H1 (cell line): ENCODE data around the gene CHD6. TPM values are rescaled to one million over a fixed set of nuclear protein-coding genes. Genes with fewer than 3 reads are reported as not detected.

Source experiments
- CTCF ChIA-PET: fragments of 300-600 bp; sonication (Branson Sonifier 250); formaldehyde crosslinking; loops from one replicate; lab custom pipeline; 2021; ENCODE audit not compliant: partially characterized antibody; lab: Charles Lee
- POLR2A ChIA-PET: fragments of 300-600 bp; sonication (Branson Sonifier 250); formaldehyde crosslinking; loops from one replicate; lab custom pipeline; 2021; ENCODE audit warnings: inconsistent platforms; ENCODE audit not compliant: partially characterized antibody; lab: Charles Lee
- DNase-seq, 2 experiments: peaks; one replicate each; pipeline versions ENCODE4 v3.0.0 to v3.0.0-alpha.2; 2010 to 2022; ENCODE audit warnings: low spot score in 2 of 2, low read depth in 1 of 2, mixed read lengths in 1 of 2
- FAIRE-seq: peaks from 2 replicates; lab custom pipeline; 2011; peaks lifted over from hg19 to GRCh38; lab: Jason Lieb, UNC
- H2AFZ ChIP-seq: 2 replicates; pipeline ENCODE4 v1.8.1; 2012; ENCODE audit warnings: low read length, inconsistent platforms
- H2AK5ac ChIP-seq: 2 replicates; pipeline ENCODE4 v1.6.1; 2013; ENCODE audit warnings: low read depth, low read length
- H2BK120ac ChIP-seq: replicated peaks from 2 replicates; pipeline ENCODE3; 2013; ENCODE audit warnings: low read depth, low read length, inconsistent platforms
- H2BK12ac ChIP-seq: 2 replicates; pipeline ENCODE4 v1.6.1; 2013; ENCODE audit warnings: low read depth, low read length
- H2BK15ac ChIP-seq: 2 replicates; pipeline ENCODE4 v1.6.1; 2013; ENCODE audit warnings: low read length
- H2BK20ac ChIP-seq: 2 replicates; pipeline ENCODE4 v1.6.1; 2013; ENCODE audit warnings: low read length
- H2BK5ac ChIP-seq: 2 replicates; pipeline ENCODE4 v1.6.1; 2013; ENCODE audit warnings: low read depth, low read length
- H3K14ac ChIP-seq: 2 replicates; pipeline ENCODE4 v1.6.1; 2013; ENCODE audit warnings: inconsistent platforms; ENCODE audit not compliant: insufficient read length
- H3K18ac ChIP-seq: 2 replicates; pipeline ENCODE4 v1.6.1; 2013; ENCODE audit warnings: low read length; ENCODE audit errors: extremely low read depth
- H3K23ac ChIP-seq: 2 replicates; pipeline ENCODE4 v1.6.1; 2013; ENCODE audit warnings: inconsistent platforms; ENCODE audit not compliant: insufficient read length
- H3K23me2 ChIP-seq: 2 replicates; pipeline ENCODE4 v1.6.1; 2013; ENCODE audit warnings: low read depth, low read length
- H3K27ac ChIP-seq: 2 replicates; pipeline ENCODE4 v1.6.1; 2011; ENCODE audit warnings: low read depth, low read length, inconsistent platforms
- H3K27me3 ChIP-seq, 4 experiments: replicated peaks in 1 of 4; 1 replicate in 1 of 4; 2 replicates in 3 of 4; pipeline versions ENCODE4 v1.6.1 to v1.8.1; 2011 to 2013; ENCODE audit warnings: low read length in 3 of 4, mild to moderate bottlenecking in 3 of 4, inconsistent platforms in 2 of 4, mixed read lengths in 2 of 4, moderate library complexity in 1 of 4; ENCODE audit not compliant: control insufficient read depth in 3 of 4, insufficient read depth in 3 of 4; ENCODE audit errors: extremely low read depth in 1 of 4
- H3K36me3 ChIP-seq, 4 experiments: 2 replicates each; pipeline versions ENCODE4 v1.6.1 to v1.8.1; 2011 to 2013; ENCODE audit warnings: mild to moderate bottlenecking in 4 of 4, low read length in 3 of 4, moderate library complexity in 2 of 4, control low read depth in 1 of 4, inconsistent platforms in 1 of 4; ENCODE audit not compliant: insufficient read depth in 4 of 4, control insufficient read depth in 2 of 4
- H3K4ac ChIP-seq: replicated peaks from 2 replicates; pipeline ENCODE3; 2013; ENCODE audit warnings: low read length, low read depth, mixed read lengths, inconsistent platforms; ENCODE audit not compliant: insufficient read length
- H3K4me1 ChIP-seq, 4 experiments: replicated peaks in 1 of 4; 1 replicate in 1 of 4; 2 replicates in 3 of 4; pipeline versions ENCODE4 v1.6.1 to v1.8.1; 2011 to 2013; ENCODE audit warnings: low read length in 3 of 4, inconsistent platforms in 2 of 4, mixed read lengths in 1 of 4; ENCODE audit not compliant: insufficient read depth in 4 of 4, control insufficient read depth in 3 of 4
- H3K4me2 ChIP-seq, 2 experiments: 2 replicates each; pipeline versions ENCODE4 v1.6.1 to v1.8.1; 2011 to 2013; ENCODE audit warnings: low read depth in 2 of 2, low read length in 2 of 2, control low read depth in 1 of 2, inconsistent platforms in 1 of 2, mild to moderate bottlenecking in 1 of 2; ENCODE audit not compliant: insufficient read depth in 1 of 2
- H3K4me3 ChIP-seq, 4 experiments: fragments of 200-600, 300-600 bp in 1 of 4; sonication (generic), shearing (Covaris generic), sonication (Bioruptor Twin) in 1 of 4; 2 replicates each; pipeline versions ENCODE4 v1.5.1 to v1.8.1; 2011 to 2016; ENCODE audit warnings: low read length in 4 of 4, low read depth in 3 of 4, control low read depth in 2 of 4, inconsistent platforms in 2 of 4, mild to moderate bottlenecking in 2 of 4, mixed read lengths in 1 of 4, moderate library complexity in 1 of 4; ENCODE audit not compliant: insufficient read depth in 2 of 4; ENCODE audit errors: extremely low read depth in 1 of 4
- H3K56ac ChIP-seq: replicated peaks from 2 replicates; pipeline ENCODE3; 2013; ENCODE audit warnings: low read depth, mild to moderate bottlenecking, mixed read lengths, low read length, inconsistent platforms; ENCODE audit not compliant: insufficient read length
- H3K79me1 ChIP-seq: 2 replicates; pipeline ENCODE4 v1.6.1; 2013; ENCODE audit warnings: low read depth, low read length, control low read depth
- H3K79me2 ChIP-seq, 2 experiments: 2 replicates each; pipeline versions ENCODE4 v1.6.1 to v1.8.1; 2012 to 2013; ENCODE audit warnings: low read length in 2 of 2, mild to moderate bottlenecking in 2 of 2, inconsistent platforms in 1 of 2; ENCODE audit not compliant: insufficient read depth in 2 of 2, control insufficient read depth in 1 of 2
- H3K9ac ChIP-seq, 4 experiments: replicated peaks in 1 of 4; 1 replicate in 1 of 4; 2 replicates in 3 of 4; pipeline versions ENCODE4 v1.6.1 to v1.8.1; 2011 to 2013; ENCODE audit warnings: low read depth in 3 of 4, low read length in 3 of 4, control low read depth in 2 of 4, mild to moderate bottlenecking in 2 of 4, moderate library complexity in 2 of 4, inconsistent platforms in 1 of 4; ENCODE audit errors: extremely low read depth in 1 of 4
- H3K9me3 ChIP-seq, 2 experiments: 2 replicates each; pipeline versions ENCODE4 v1.6.1 to v1.8.1; 2012 to 2013; ENCODE audit warnings: mild to moderate bottlenecking in 2 of 2, moderate library complexity in 2 of 2, control low read depth in 1 of 2, inconsistent platforms in 1 of 2, low read depth in 1 of 2, low read length in 1 of 2, mixed read lengths in 1 of 2; ENCODE audit not compliant: insufficient read depth in 2 of 2
- H4K20me1 ChIP-seq, 2 experiments: replicated peaks in 1 of 2; 2 replicates each; pipeline versions ENCODE3 to v1.8.1; 2011 to 2013; ENCODE audit warnings: inconsistent platforms in 2 of 2, low read length in 2 of 2, mild to moderate bottlenecking in 1 of 2; ENCODE audit not compliant: insufficient read depth in 2 of 2, control insufficient read depth in 1 of 2
- H4K5ac ChIP-seq: 2 replicates; pipeline ENCODE4 v1.6.1; 2013; ENCODE audit warnings: low read length, low read depth, mixed read lengths, inconsistent platforms; ENCODE audit not compliant: insufficient read length
- H4K8ac ChIP-seq: 2 replicates; pipeline ENCODE4 v1.8.0; 2013; ENCODE audit warnings: mild to moderate bottlenecking, moderate library complexity, low read length, inconsistent platforms; ENCODE audit not compliant: insufficient read depth; ENCODE audit errors: extremely low read depth
- H4K91ac ChIP-seq: replicated peaks from 2 replicates; pipeline ENCODE3; 2013; ENCODE audit warnings: low read length, mixed read lengths, inconsistent platforms; ENCODE audit not compliant: insufficient read length
- E2F6 ChIP-seq: IDR thresholded peaks from 2 replicates; pipeline ENCODE4 v1.6.1; 2012; ENCODE audit warnings: inconsistent platforms
- EP300 ChIP-seq, 2 experiments: IDR thresholded peaks; 1 replicate in 1 of 2; 2 replicates in 1 of 2; pipeline ENCODE4 v1.6.1; 2011 to 2012; ENCODE audit warnings: low read depth in 2 of 2, low read length in 2 of 2, mild to moderate bottlenecking in 2 of 2, borderline replicate concordance in 1 of 2, inconsistent platforms in 1 of 2, moderate library complexity in 1 of 2
- RBBP5 ChIP-seq: IDR thresholded peaks from 2 replicates; pipeline ENCODE4 v1.7.1; 2012; ENCODE audit warnings: low read depth, mild to moderate bottlenecking, inconsistent platforms, low read length, moderate library complexity, borderline replicate concordance
- TEAD4 ChIP-seq: IDR thresholded peaks from 2 replicates; pipeline ENCODE4 v1.6.1; 2012; ENCODE audit warnings: low read depth, low read length, inconsistent platforms, mixed read lengths
- WGBS, 2 experiments: shearing (Covaris generic) in 1 of 2; methylation state at CpG; one replicate each; pipeline versions ENCODE4 v1.1.6 to v1.1.7; 2013 to 2015; ENCODE audit warnings: low lambda C conversion rate in 2 of 2, mixed read lengths in 2 of 2, inconsistent platforms in 1 of 2, low coverage in 1 of 2, missing lambda C conversion rate in 1 of 2; ENCODE audit not compliant: insufficient replicate concordance in 2 of 2, insufficient coverage in 1 of 2, insufficient read length in 1 of 2; ENCODE audit errors: extremely low coverage in 1 of 2, missing lambda C conversion rate in 1 of 2; 5-methylcytosine and 5-hydroxymethylcytosine counted together
- polyA plus RNA-seq, 7 experiments: library from polyadenylated mRNA; depleted of rRNA in 3 of 7; stranded (reverse) in 5 of 7; unstranded in 2 of 7; fragments of >200 nt in 5 of 7; fragments of 200-250 nt in 2 of 7; gene quantifications; 1 replicate in 5 of 7; 2 replicates in 1 of 7; 4 replicates in 1 of 7; pipeline versions ENCODE4 v1.2.1 to v1.2.3, GENCODE V29; 2011 to 2013; ENCODE audit warnings: missing spikeins in 2 of 7, mixed read lengths in 2 of 7
- total RNA-seq: library from RNA; stranded (reverse); fragmentation: NEBNext Ultra II Directional; extraction: Animal tissue kit (Norgen Biotek cat#: 25700); gene quantifications from 2 replicates; pipeline ENCODE4 v1.2.1, GENCODE V29; 2021

CHD6 gene
- total and polyA plus RNA-seq, 2 of the 8 experiments (the other 6 are each of a cell fraction or from before 2014, with no cell fraction given): 11.1 to 62.9 TPM

- Histone ChIP-seq H2BK12ac (no peak overlapping the region), H3K9ac (no peak overlapping the region), H2AK5ac (no peak overlapping the region), H3K56ac (no peak overlapping the region), H3K23me2 (no peaks in the 10 kb centered on the region; the same call in 1 of the 2 replicates), H2AFZ (no peak overlapping the region), H3K27ac (no peak overlapping the region), H4K5ac (no peak overlapping the region), H3K23ac (no peak overlapping the region), H2BK20ac (no peak overlapping the region), H3K27me3 (no peaks in the 10 kb centered on the region), H3K4ac (no peak overlapping the region), H3K4me2 (no peak overlapping the region), H3K14ac (no peak overlapping the region), H3K18ac (peak overlapping the region; percentile 21; the same call in 1 of the 2 replicates), H3K4me1 (peaks cover 0 to 9% (median 3%) of the 10 kb centered on the region in 4 experiments; a peak in 2 of 7 replicates), H3K79me1 (peaks cover 15% of the 10 kb centered on the region; the same call in 1 of the 2 replicates), H3K36me3 (peaks cover 0 to 10% (median 3%) of the 10 kb centered on the region in 4 experiments; a peak in 5 of 8 replicates), H2BK120ac (no peak overlapping the region), H2BK5ac (no peak overlapping the region), H2BK15ac (no peak overlapping the region), H4K8ac (no peak overlapping the region)
- CTCF ChIA-PET: interaction anchor here (0.8 kb wide), 1 partner anchor 82 kb away, joined by 3 read pairs; no protein-coding TSS in a partner anchor
- 88% methylated on average over 5 of the region's 5 CpGs; no CpG with 5 or more reads in 1 of the 2 experiments for WGBS, 2 experiments
- FAIRE-seq (no peak), DNase-seq (no peak)
- POLR2A ChIA-PET: interaction anchor here (1.6 kb wide), 1 partner anchor 11 kb away, joined by 3 read pairs; no protein-coding TSS in a partner anchor
- no peak for TF ChIP-seq EP300 (IDR thresholded peaks at IDR 0.05; ENCODE audit: borderline replicate concordance in 1 of 2, low read depth in 2 of 2, low read length in 2 of 2)
- no peak for TF ChIP-seq RBBP5
- no peak for TF ChIP-seq TEAD4
- no peak for TF ChIP-seq E2F6
- TF ChIP-seq, all 59 proteins: peak for 0
- no peak overlapping the region for H4K91ac ChIP-seq
- H3K79me2 ChIP-seq: peaks cover 8 to 86% of the 10 kb centered on the region in 2 experiments
- H4K20me1 ChIP-seq: peaks cover 2 to 8% of the 10 kb centered on the region in 2 experiments
- H3K9me3 ChIP-seq: peaks cover 5 to 12% of the 10 kb centered on the region in 2 experiments; a peak in 3 of 4 replicates
- no peak overlapping the region for H3K4me3 ChIP-seq
These were observed 58.5 kb downstream of the CHD6 start for GRCh38 chr20:41559658-41560057.
